KMS-11 (cell line): ENCODE results near the gene CFAP73.
A peak's percentile ranks its signal among the peaks of the same experiment; 100 is the strongest.

Experiments used
- H2AFZ ChIP-seq: fragments of 200-600 bp; sonication (generic); 2 replicates; pipeline ENCODE4 v1.6.1; 2016; ENCODE audit warnings: antibody characterized with exemption, mixed run types, low read depth
- H3K27ac ChIP-seq: fragments of 200-600 bp; sonication (generic); 2 replicates; pipeline ENCODE4 v1.6.1; 2016; ENCODE audit warnings: mild to moderate bottlenecking, mixed run types
- H3K27me3 ChIP-seq: fragments of 200-600 bp; sonication (generic); 2 replicates; pipeline ENCODE4 v1.6.1; 2017; ENCODE audit warnings: mild to moderate bottlenecking, low read depth, mixed run types, moderate library complexity; ENCODE audit not compliant: insufficient read depth
- H3K36me3 ChIP-seq: fragments of 200-600 bp; sonication (generic); 2 replicates; pipeline ENCODE4 v1.6.1; 2017; ENCODE audit warnings: mild to moderate bottlenecking, mixed run types; ENCODE audit not compliant: insufficient read depth
- H3K4me1 ChIP-seq: fragments of 200-600 bp; sonication (generic); 2 replicates; pipeline ENCODE4 v1.6.1; 2016; ENCODE audit warnings: mild to moderate bottlenecking, low read depth, mixed run types; ENCODE audit not compliant: poor library complexity, severe bottlenecking
- H3K4me2 ChIP-seq: fragments of 200-600 bp; sonication (generic); 2 replicates; pipeline ENCODE4 v1.7.0; 2016; ENCODE audit warnings: mild to moderate bottlenecking, mixed run types
- H3K4me3 ChIP-seq: fragments of 200-600 bp; sonication (generic); IDR thresholded peaks from 2 replicates; pipeline ENCODE4 v1.6.1; 2017; ENCODE audit warnings: low read depth, low read length, mixed read lengths; ENCODE audit not compliant: insufficient read depth
- H3K79me2 ChIP-seq: fragments of 200-600 bp; sonication (generic); 2 replicates; pipeline ENCODE4 v1.6.1; 2016; ENCODE audit warnings: low read depth, mixed run types; ENCODE audit not compliant: insufficient read depth
- H3K9ac ChIP-seq: fragments of 200-600 bp; sonication (generic); 2 replicates; pipeline ENCODE4 v1.6.1; 2016; ENCODE audit warnings: mild to moderate bottlenecking, mixed run types
- H4K20me1 ChIP-seq: fragments of 200-600 bp; sonication (generic); 2 replicates; pipeline ENCODE4 v1.6.1; 2016; ENCODE audit warnings: mild to moderate bottlenecking, mixed run types; ENCODE audit not compliant: insufficient read depth
- TF ChIP-seq, protein P1 (sequence below): fragments of 200-600 bp; sonication (generic); conservative IDR thresholded peaks from 2 replicates; pipeline ENCODE4 v1.6.1; 2017; ENCODE audit warnings: low read depth, mild to moderate bottlenecking, antibody characterized with exemption, low read length, moderate library complexity, mixed read lengths

CFAP73 gene

DNA sequence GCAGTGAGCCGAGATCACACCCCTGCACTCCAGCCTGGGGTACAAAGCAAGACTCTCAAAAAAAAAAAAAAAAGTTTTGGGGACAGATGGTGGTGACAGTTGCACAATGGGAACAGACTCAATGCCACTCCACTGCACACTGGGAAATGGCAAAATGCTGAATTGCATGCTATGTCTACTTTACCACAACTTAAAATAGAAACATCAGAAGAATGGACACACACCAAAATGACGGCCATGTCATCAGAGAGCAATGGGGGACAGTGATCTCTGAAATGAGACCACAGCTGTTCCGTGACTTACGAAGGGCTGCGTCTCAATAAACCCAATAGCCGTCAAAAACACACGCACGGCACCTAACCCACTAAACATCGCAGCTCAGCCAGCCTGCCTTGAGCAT is 22.0 kb downstream of the CFAP73 start:
- peak overlapping the region; percentile 69; the same call in 1 of the 2 replicates for H3K27ac ChIP-seq
- TF ChIP-seq, protein P1, sequence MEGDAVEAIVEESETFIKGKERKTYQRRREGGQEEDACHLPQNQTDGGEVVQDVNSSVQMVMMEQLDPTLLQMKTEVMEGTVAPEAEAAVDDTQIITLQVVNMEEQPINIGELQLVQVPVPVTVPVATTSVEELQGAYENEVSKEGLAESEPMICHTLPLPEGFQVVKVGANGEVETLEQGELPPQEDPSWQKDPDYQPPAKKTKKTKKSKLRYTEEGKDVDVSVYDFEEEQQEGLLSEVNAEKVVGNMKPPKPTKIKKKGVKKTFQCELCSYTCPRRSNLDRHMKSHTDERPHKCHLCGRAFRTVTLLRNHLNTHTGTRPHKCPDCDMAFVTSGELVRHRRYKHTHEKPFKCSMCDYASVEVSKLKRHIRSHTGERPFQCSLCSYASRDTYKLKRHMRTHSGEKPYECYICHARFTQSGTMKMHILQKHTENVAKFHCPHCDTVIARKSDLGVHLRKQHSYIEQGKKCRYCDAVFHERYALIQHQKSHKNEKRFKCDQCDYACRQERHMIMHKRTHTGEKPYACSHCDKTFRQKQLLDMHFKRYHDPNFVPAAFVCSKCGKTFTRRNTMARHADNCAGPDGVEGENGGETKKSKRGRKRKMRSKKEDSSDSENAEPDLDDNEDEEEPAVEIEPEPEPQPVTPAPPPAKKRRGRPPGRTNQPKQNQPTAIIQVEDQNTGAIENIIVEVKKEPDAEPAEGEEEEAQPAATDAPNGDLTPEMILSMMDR = no peak
- H3K79me2 ChIP-seq = no peaks in the 10 kb centered on the region
- no peak overlapping the region for H3K9ac ChIP-seq
- H4K20me1 ChIP-seq = no peaks in the 10 kb centered on the region
- no peaks in the 10 kb centered on the region for H3K27me3 ChIP-seq
- H3K4me3 ChIP-seq = no peak overlapping the region
- peaks cover 42% of the 10 kb centered on the region for H3K4me1 ChIP-seq
- no peaks in the 10 kb centered on the region for H3K36me3 ChIP-seq
- peak overlapping the region; percentile 57 for H3K4me2 ChIP-seq
- no peak overlapping the region for H2AFZ ChIP-seq

DNA sequence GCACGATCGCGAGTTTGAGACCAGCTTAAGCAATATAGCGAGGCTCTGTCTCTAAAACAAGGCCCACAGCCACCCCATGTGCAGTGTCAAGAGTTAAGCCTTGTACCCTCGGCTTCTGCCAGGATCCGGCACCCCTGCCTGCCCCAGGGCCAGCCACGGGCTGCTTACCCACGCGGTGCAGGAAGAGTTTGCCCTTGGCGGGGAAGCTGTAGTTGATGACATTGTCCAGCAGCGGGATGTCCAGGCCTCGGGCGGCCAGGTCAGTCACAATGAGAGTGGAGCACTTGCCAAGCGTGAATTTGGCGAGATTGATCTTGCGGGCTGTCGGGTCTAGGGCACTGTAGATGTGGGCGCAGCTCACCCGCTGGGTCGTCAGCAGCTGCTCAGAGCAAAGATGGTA is 22.7 kb downstream of the CFAP73 start:
- Histone ChIP-seq H3K4me3 (no peak overlapping the region), H4K20me1 (no peaks in the 10 kb centered on the region), H3K27ac (peak overlapping the region; percentile 69; the same call in 1 of the 2 replicates), H2AFZ (no peak overlapping the region), H3K4me1 (peaks cover 42% of the 10 kb centered on the region), H3K9ac (no peak overlapping the region), H3K79me2 (no peaks in the 10 kb centered on the region), H3K4me2 (peak overlapping the region; percentile 57; the same call in 1 of the 2 replicates), H3K27me3 (no peaks in the 10 kb centered on the region), H3K36me3 (no peaks in the 10 kb centered on the region; the same call in 1 of the 2 replicates)
- TF ChIP-seq, protein P1 = no peak

DNA sequence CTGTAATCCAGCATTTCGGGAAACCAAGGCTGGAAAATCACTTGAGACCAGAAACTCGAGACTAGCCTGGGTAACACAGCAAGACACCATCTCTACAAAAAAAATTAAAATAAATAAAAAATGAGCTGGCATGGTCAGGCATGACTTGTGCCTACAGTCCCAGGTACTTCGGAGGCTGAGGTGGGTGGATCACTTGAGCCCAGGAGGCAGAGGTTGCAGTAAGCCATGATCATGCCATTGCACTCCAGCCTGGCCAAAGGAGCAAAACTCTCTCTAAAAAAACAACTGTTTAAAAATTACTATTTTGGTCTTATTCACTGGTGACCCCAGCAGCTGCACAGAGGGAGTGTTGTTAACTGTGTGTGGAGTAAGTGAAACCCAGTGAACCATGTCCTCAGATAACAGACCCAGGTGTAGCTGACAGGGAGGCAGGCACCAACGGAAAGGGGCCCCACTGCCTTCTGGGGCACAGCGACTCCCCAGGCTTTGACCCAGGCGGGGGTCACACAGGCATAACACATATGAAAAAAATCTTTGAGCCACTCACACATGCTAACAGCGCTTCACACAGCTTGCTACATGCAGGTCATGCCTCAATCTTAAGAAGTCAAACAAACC is 23.7 kb downstream of the CFAP73 start:
- TF ChIP-seq, protein P1 = no peak
- no peaks in the 10 kb centered on the region for H3K27me3 ChIP-seq
- H4K20me1 ChIP-seq = no peaks in the 10 kb centered on the region
- no peak overlapping the region for H3K4me3 ChIP-seq
- H3K36me3 ChIP-seq = peaks cover 6% of the 10 kb centered on the region; the same call in 1 of the 2 replicates
- peaks cover 42% of the 10 kb centered on the region for H3K4me1 ChIP-seq
- H3K27ac ChIP-seq = peak overlapping the region; percentile 69
- H2AFZ ChIP-seq = no peak overlapping the region
- peak overlapping the region; percentile 13; the same call in 1 of the 2 replicates for H3K9ac ChIP-seq
- H3K79me2 ChIP-seq = no peaks in the 10 kb centered on the region
- H3K4me2 ChIP-seq = peak overlapping the region; percentile 41

DNA sequence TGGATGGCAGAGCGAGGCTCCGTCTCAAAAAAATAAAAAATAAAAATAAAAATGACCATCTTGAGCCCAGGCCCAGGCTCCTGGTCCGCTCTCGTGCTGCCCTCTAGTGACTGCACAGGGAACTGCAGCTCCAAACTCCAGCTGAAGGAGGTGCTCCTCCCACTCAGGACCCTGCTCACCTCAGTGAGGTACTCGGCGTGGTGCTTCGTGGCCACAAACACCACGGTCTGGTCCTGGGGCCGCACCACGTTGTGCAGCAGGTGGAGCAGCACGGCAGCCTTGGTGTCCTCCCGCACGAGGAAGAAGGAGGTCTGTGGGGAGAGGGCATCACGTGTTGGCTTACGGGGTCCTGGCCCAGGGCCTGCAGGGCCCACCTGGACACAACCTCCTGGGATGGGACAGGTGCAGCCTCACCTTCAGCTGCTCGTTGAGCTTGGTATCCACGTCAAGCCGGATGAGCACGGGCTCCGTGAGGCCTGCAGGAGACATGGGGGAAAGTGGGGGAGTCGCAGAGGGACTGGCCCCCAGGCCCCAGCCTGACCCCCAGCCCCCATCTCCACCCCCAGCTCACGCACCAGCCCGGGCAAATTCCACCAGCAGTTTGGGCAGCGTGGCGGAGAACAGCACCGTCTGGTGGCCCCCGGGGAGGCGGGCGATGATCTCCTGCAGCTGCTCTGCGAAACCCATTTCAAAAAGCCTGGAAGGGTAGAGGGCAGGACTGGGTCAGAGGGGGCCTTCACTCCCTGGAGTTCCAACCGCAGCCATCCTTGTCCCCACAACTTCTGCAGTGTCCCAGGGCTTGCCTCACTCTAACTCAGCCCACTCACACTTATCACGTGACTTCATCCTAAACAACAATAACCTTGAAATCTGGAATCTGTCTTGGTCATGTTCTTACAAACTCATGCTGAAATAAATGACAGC is 25.2 kb downstream of the CFAP73 start:
- Histone ChIP-seq H3K27ac (peak overlapping the region; percentile 69), H3K79me2 (no peaks in the 10 kb centered on the region), H4K20me1 (no peaks in the 10 kb centered on the region), H3K27me3 (no peaks in the 10 kb centered on the region), H3K4me3 (no peak overlapping the region), H3K36me3 (peaks cover 6% of the 10 kb centered on the region; the same call in 1 of the 2 replicates), H2AFZ (no peak overlapping the region), H3K4me1 (peaks cover 42% of the 10 kb centered on the region), H3K9ac (no peak overlapping the region), H3K4me2 (peak overlapping the region; percentile 41)
- TF ChIP-seq, protein P1 = peak; percentile 88
